Liver (tissue), 9 donors: ENCODE data around the gene OPN4. TPM values are rescaled to one million over a fixed set of nuclear protein-coding genes. Genes with fewer than 3 reads are reported as not detected.

ENCODE experiments used
- DNase-seq: peaks from one replicate; pipeline ENCODE4 v3.0.0-alpha.2; 2017; ENCODE audit warnings: low spot score
- H3K27ac ChIP-seq, 2 donors: one replicate each; pipeline ENCODE4 v1.7.0; 2013; ENCODE audit warnings: inconsistent platforms in 2 of 2, low read length in 2 of 2, control low read depth in 1 of 2, low read depth in 1 of 2, mild to moderate bottlenecking in 1 of 2
- H3K27me3 ChIP-seq, 4 donors: one replicate each; pipeline versions ENCODE4 v1.6.1 to v1.7.0; 2013; ENCODE audit warnings: low read length in 3 of 4, inconsistent platforms in 1 of 4, mild to moderate bottlenecking in 1 of 4, moderate library complexity in 1 of 4; ENCODE audit not compliant: control insufficient read depth in 4 of 4, insufficient read depth in 4 of 4
- H3K36me3 ChIP-seq, 4 donors: one replicate each; pipeline versions ENCODE4 v1.6.1 to v1.7.0; 2013; ENCODE audit warnings: low read length in 3 of 4, mild to moderate bottlenecking in 3 of 4, low read depth in 1 of 4, moderate library complexity in 1 of 4; ENCODE audit not compliant: control insufficient read depth in 4 of 4, insufficient read depth in 3 of 4
- H3K4me1 ChIP-seq, 4 donors: one replicate each; pipeline versions ENCODE4 v1.6.1 to v1.7.0; 2013; ENCODE audit warnings: low read length in 3 of 4, mild to moderate bottlenecking in 3 of 4, moderate library complexity in 1 of 4; ENCODE audit not compliant: control insufficient read depth in 4 of 4, insufficient read depth in 4 of 4
- H3K4me3 ChIP-seq, 3 donors: one replicate each; pipeline versions ENCODE4 v1.6.1 to v1.7.0; 2013; ENCODE audit warnings: low read length in 3 of 3, control low read depth in 1 of 3, low read depth in 1 of 3, mild to moderate bottlenecking in 1 of 3
- H3K9ac ChIP-seq, 2 donors: one replicate each; pipeline ENCODE4 v1.7.0; 2013; ENCODE audit warnings: low read length in 2 of 2, mild to moderate bottlenecking in 2 of 2, moderate library complexity in 2 of 2, control low read depth in 1 of 2, low read depth in 1 of 2
- H3K9me3 ChIP-seq, 4 donors: one replicate each; pipeline versions ENCODE4 v1.6.1 to v1.7.0; 2013; ENCODE audit warnings: low read length in 3 of 4; ENCODE audit not compliant: control insufficient read depth in 4 of 4
- ATF3 ChIP-seq: IDR thresholded peaks from 2 replicates; pipeline ENCODE4 v1.6.1; 2016; ENCODE audit warnings: antibody characterized with exemption
- CTCF ChIP-seq: fragments of 150-350 bp; IDR thresholded peaks from 2 replicates; pipeline ENCODE4 v1.5.1; 2017; ENCODE audit warnings: improper control_type of control experiment, low read depth, low read length; ENCODE audit not compliant: missing input control
- EGR1 ChIP-seq, 2 donors: IDR thresholded peaks; 2 replicates each; pipeline ENCODE4 v1.6.1; 2016 to 2018; ENCODE audit warnings: antibody characterized with exemption in 2 of 2, low read depth in 2 of 2
- HNF4G ChIP-seq: IDR thresholded peaks from 2 replicates; pipeline ENCODE4 v1.6.1; 2016; ENCODE audit warnings: antibody characterized with exemption
- JUND ChIP-seq, 2 donors: IDR thresholded peaks; 2 replicates each; pipeline ENCODE4 v1.6.1; 2016; ENCODE audit warnings: antibody characterized with exemption in 2 of 2
- MAX ChIP-seq: IDR thresholded peaks from 2 replicates; pipeline ENCODE4 v1.6.1; 2016; ENCODE audit warnings: antibody characterized with exemption
- NR2F2 ChIP-seq: IDR thresholded peaks from 2 replicates; pipeline ENCODE4 v1.6.1; 2016; ENCODE audit warnings: antibody characterized with exemption
- RAD21 ChIP-seq, 2 donors: IDR thresholded peaks; 2 replicates each; pipeline ENCODE4 v1.6.1; 2016; ENCODE audit warnings: antibody characterized with exemption in 2 of 2, mild to moderate bottlenecking in 2 of 2
- REST ChIP-seq: IDR thresholded peaks from 2 replicates; pipeline ENCODE4 v1.6.1; 2016; ENCODE audit warnings: antibody characterized with exemption, mild to moderate bottlenecking
- RXRA ChIP-seq, 2 donors: IDR thresholded peaks; 2 replicates each; pipeline ENCODE4 v1.6.1; 2017 to 2018; ENCODE audit warnings: antibody characterized with exemption in 2 of 2, mild to moderate bottlenecking in 1 of 2
- TAF1 ChIP-seq: conservative IDR thresholded peaks from 2 replicates; pipeline ENCODE4 v1.6.1; 2016; ENCODE audit warnings: antibody characterized with exemption, mild to moderate bottlenecking
- YY1 ChIP-seq: IDR thresholded peaks from 2 replicates; pipeline ENCODE4 v1.6.1; 2016; ENCODE audit warnings: antibody characterized with exemption, mild to moderate bottlenecking
- WGBS: extraction: QIAGEN DNeasy Blood & Tissue Kit; methylation state at CpG from one replicate; pipeline ENCODE4 v1.1.7; 2013; 5-methylcytosine and 5-hydroxymethylcytosine counted together
- polyA plus RNA-seq, 2 donors: library from polyadenylated mRNA; stranded (reverse) in 1 of 2; unstranded in 1 of 2; fragments of 200-250 nt in 1 of 2; fragments of >200 nt in 1 of 2; fragmentation: Nextera tagmentation in 1 of 2; extraction: Ambion mirVana in 1 of 2; gene quantifications; one replicate each; pipeline versions ENCODE4 v1.2.1 to v1.2.3, GENCODE V29; 2013 to 2015
- total RNA-seq, 2 donors: library from RNA; depleted of rRNA; stranded (reverse); fragments of >200 nt; gene quantifications; one replicate each; pipeline ENCODE4 v1.2.3, GENCODE V29; 2014
- donor health status: healthy.
- donor health status: healthy.
- donor health status: healthy.
- donor health status: healthy.
- donor health status: healthy.

Gene OPN4
- total and polyA plus RNA-seq, 4 donors, result not detected

- TF ChIP-seq REST, result no peak
Observed at GRCh38 chr10:86684331-86685097, 30.2 kb downstream of the OPN4 start (continued).

- Histone ChIP-seq H3K4me3 (no peak overlapping the region), H3K27ac (no peak overlapping the region), H3K9ac (no peak overlapping the region), H3K27me3 (no peaks in the 10 kb centered on the region), H3K9me3 (no peaks in the 10 kb centered on the region), H3K36me3 (no peaks in the 10 kb centered on the region), H3K4me1 (peaks cover 0 to 5% (median 1%) of the 10 kb centered on the region in 4 donors)
- TF ChIP-seq YY1 (no peak), TAF1 (no peak), REST (no peak), RAD21 (IDR thresholded peaks at IDR 0.05) (no peak), NR2F2 (no peak), EGR1 (IDR thresholded peaks at IDR 0.05; ENCODE audit: low read depth in 2 of 2) (no peak)
- WGBS, result 93% methylated on average over 9 of the region's 9 CpGs
- no peak for DNase-seq
Observed at GRCh38 chr10:86685416-86685815, 31.1 kb downstream of the OPN4 start.

- no peak overlapping the region for H3K9ac ChIP-seq
- DNase-seq, result no peak
Observed at GRCh38 chr10:86685893-86686632, 31.7 kb downstream of the OPN4 start.

More at GRCh38 chr10:86685893-86686632, 31.7 kb downstream of the OPN4 start:
- no peak for TF ChIP-seq RXRA (IDR thresholded peaks at IDR 0.05)
- no peak for TF ChIP-seq MAX
- TF ChIP-seq HNF4G, result no peak
- TF ChIP-seq ATF3, result no peak
- no peak for TF ChIP-seq JUND (IDR thresholded peaks at IDR 0.05)
- TF ChIP-seq CTCF, result no peak
- Histone ChIP-seq H3K27ac (no peak overlapping the region), H3K4me1 (peaks cover 0 to 5% (median 1%) of the 10 kb centered on the region in 4 donors), H3K36me3 (no peaks in the 10 kb centered on the region), H3K4me3 (no peak overlapping the region), H3K9me3 (no peaks in the 10 kb centered on the region), H3K27me3 (no peaks in the 10 kb centered on the region)
- whole genome bisulfite sequencing, result 76% methylated on average over 13 of the region's 13 CpGs
